ENCODE measurements around the gene ABCC6. TPM values are rescaled to one million over a fixed set of nuclear protein-coding genes. Genes with fewer than 3 reads are reported as not detected.

Gene ABCC6
- total RNA-seq, 1 experiment from 2014 or later: 44.6 TPM

- TF ChIP-seq CTCF (IDR thresholded peaks at IDR 0.05; ENCODE audit: insufficient read depth in 1 of 2, low read depth in 1 of 2, low read length in 1 of 2, severe bottlenecking in 1 of 2, unreplicated experiment in 1 of 2): no peak
- H3K36me3 Mint-ChIP-seq (ENCODE audit: insufficient read depth, unreplicated experiment): peaks cover 29% of the 10 kb centered on the region
- ChIA-PET CTCF (no interaction called here), POLR2A (no interaction called here)
- BruUV-seq (replicated peaks): no TSS peak
- no peak overlapping the region for H3K4me3 ChIP-seq (ENCODE audit: low read depth, low read length)
- H3K27me3 ChIP-seq (replicated peaks; ENCODE audit: control insufficient read depth, insufficient read depth, low read length): no peaks in the 10 kb centered on the region
- H3K4me1 ChIP-seq: no peaks in the 10 kb centered on the region
- no peaks in the 10 kb centered on the region for H3K27me3 Mint-ChIP-seq (ENCODE audit: insufficient read depth, unreplicated experiment)
- H3K4me1 Mint-ChIP-seq (ENCODE audit: low read depth, unreplicated experiment): no peaks in the 10 kb centered on the region
- H3K9me3 ChIP-seq: no peaks in the 10 kb centered on the region
- intact Hi-C loops (cut with micrococcal nuclease; ENCODE audit: unreplicated experiment): no loop called here
- no peak overlapping the region for H3K4me3 Mint-ChIP-seq (ENCODE audit: unreplicated experiment)
- no peaks in the 10 kb centered on the region for H3K9me3 Mint-ChIP-seq (ENCODE audit: unreplicated experiment)
- no peak for DNase-seq
- peaks cover 4% of the 10 kb centered on the region; the same call in 1 of the 2 replicates for H3K36me3 ChIP-seq (ENCODE audit: control insufficient read depth, insufficient read depth, low read length)
- no peak overlapping the region for H3K27ac Mint-ChIP-seq (ENCODE audit: unreplicated experiment)
Observed at GRCh38 chr16:16164243-16164642, 59.1 kb downstream of the ABCC6 start.

GRCh38 chr16:16163571-16163970 lies 59.7 kb downstream of the ABCC6 start:
- no peak overlapping the region for H3K4me3 ChIP-seq (ENCODE audit: low read depth, low read length)
- intact Hi-C loops (cut with micrococcal nuclease; ENCODE audit: unreplicated experiment): no loop called here
- Mint-ChIP-seq H3K4me1 (ENCODE audit: low read depth, unreplicated experiment) (no peaks in the 10 kb centered on the region), H3K27me3 (ENCODE audit: insufficient read depth, unreplicated experiment) (no peaks in the 10 kb centered on the region), H3K36me3 (ENCODE audit: insufficient read depth, unreplicated experiment) (peaks cover 28% of the 10 kb centered on the region), H3K4me3 (ENCODE audit: unreplicated experiment) (no peak overlapping the region), H3K27ac (ENCODE audit: unreplicated experiment) (no peak overlapping the region), H3K9me3 (ENCODE audit: unreplicated experiment) (no peaks in the 10 kb centered on the region)
- no peak for TF ChIP-seq CTCF (IDR thresholded peaks at IDR 0.05; ENCODE audit: insufficient read depth in 1 of 2, low read depth in 1 of 2, low read length in 1 of 2, severe bottlenecking in 1 of 2, unreplicated experiment in 1 of 2)
- H3K27me3 ChIP-seq (replicated peaks; ENCODE audit: control insufficient read depth, insufficient read depth, low read length): no peaks in the 10 kb centered on the region
- H3K4me1 ChIP-seq: no peaks in the 10 kb centered on the region
- peaks cover 4% of the 10 kb centered on the region; the same call in 1 of the 2 replicates for H3K36me3 ChIP-seq (ENCODE audit: control insufficient read depth, insufficient read depth, low read length)
- POLR2A ChIA-PET: no interaction called here
- CTCF ChIA-PET: no interaction called here
- no TSS peak for BruUV-seq (replicated peaks)
- no peak for DNase-seq
- H3K9me3 ChIP-seq: no peaks in the 10 kb centered on the region

GRCh38 chr16:16163109-16163508 lies 60.2 kb downstream of the ABCC6 start:
- intact Hi-C loops (cut with micrococcal nuclease; ENCODE audit: unreplicated experiment): no loop called here
- Histone ChIP-seq H3K36me3 (ENCODE audit: control insufficient read depth, insufficient read depth, low read length) (peaks cover 4% of the 10 kb centered on the region; the same call in 1 of the 2 replicates), H3K27me3 (replicated peaks; ENCODE audit: control insufficient read depth, insufficient read depth, low read length) (no peaks in the 10 kb centered on the region), H3K4me1 (no peaks in the 10 kb centered on the region), H3K4me3 (ENCODE audit: low read depth, low read length) (no peak overlapping the region), H3K9me3 (no peaks in the 10 kb centered on the region)
- Mint-ChIP-seq H3K36me3 (ENCODE audit: insufficient read depth, unreplicated experiment) (peaks cover 33% of the 10 kb centered on the region), H3K4me1 (ENCODE audit: low read depth, unreplicated experiment) (no peaks in the 10 kb centered on the region), H3K4me3 (ENCODE audit: unreplicated experiment) (no peak overlapping the region), H3K27me3 (ENCODE audit: insufficient read depth, unreplicated experiment) (no peaks in the 10 kb centered on the region), H3K27ac (ENCODE audit: unreplicated experiment) (no peak overlapping the region), H3K9me3 (ENCODE audit: unreplicated experiment) (no peaks in the 10 kb centered on the region)
- ChIA-PET CTCF (no interaction called here), POLR2A (no interaction called here)
- no TSS peak for BruUV-seq (replicated peaks)
- no peak for TF ChIP-seq CTCF (IDR thresholded peaks at IDR 0.05; ENCODE audit: insufficient read depth in 1 of 2, low read depth in 1 of 2, low read length in 1 of 2, severe bottlenecking in 1 of 2, unreplicated experiment in 1 of 2)
- no peak for DNase-seq

Measured in Caco-2 (cell line).